Subcutaneous abdominal adipose tissue (tissue), 5 donors: ENCODE data around the gene DAGLA.

Source experiments
- H3K27ac ChIP-seq: one replicate; pipeline ENCODE4 v1.7.0; 2013; ENCODE audit warnings: low read depth, mild to moderate bottlenecking, inconsistent platforms, low read length, moderate library complexity
- H3K27me3 ChIP-seq, 5 donors: one replicate each; pipeline ENCODE4 v1.7.0; 2013; ENCODE audit warnings: low read length in 5 of 5, inconsistent platforms in 1 of 5; ENCODE audit not compliant: control insufficient read depth in 5 of 5, insufficient read depth in 4 of 5
- H3K36me3 ChIP-seq, 5 donors: one replicate each; pipeline ENCODE4 v1.7.0; 2013; ENCODE audit warnings: low read length in 5 of 5; ENCODE audit not compliant: control insufficient read depth in 5 of 5, insufficient read depth in 5 of 5
- H3K4me1 ChIP-seq, 5 donors: one replicate each; pipeline ENCODE4 v1.7.0; 2013; ENCODE audit warnings: low read length in 5 of 5, mild to moderate bottlenecking in 3 of 5, moderate library complexity in 1 of 5; ENCODE audit not compliant: control insufficient read depth in 5 of 5, insufficient read depth in 5 of 5
- H3K4me3 ChIP-seq, 5 donors: one replicate each; pipeline ENCODE4 v1.7.0; 2013; ENCODE audit warnings: low read length in 5 of 5, low read depth in 1 of 5
- H3K9ac ChIP-seq, 5 donors: one replicate each; pipeline ENCODE4 v1.7.0; 2013; ENCODE audit warnings: low read length in 5 of 5, mild to moderate bottlenecking in 4 of 5, moderate library complexity in 3 of 5
- H3K9me3 ChIP-seq, 5 donors: one replicate each; pipeline ENCODE4 v1.7.0; 2013; ENCODE audit warnings: low read length in 5 of 5; ENCODE audit not compliant: control insufficient read depth in 5 of 5
- donor health status: healthy.
- donor health status: healthy.
- donor health status: healthy.
- donor health status: healthy.
- donor health status: healthy.

The DAGLA gene

DNA sequence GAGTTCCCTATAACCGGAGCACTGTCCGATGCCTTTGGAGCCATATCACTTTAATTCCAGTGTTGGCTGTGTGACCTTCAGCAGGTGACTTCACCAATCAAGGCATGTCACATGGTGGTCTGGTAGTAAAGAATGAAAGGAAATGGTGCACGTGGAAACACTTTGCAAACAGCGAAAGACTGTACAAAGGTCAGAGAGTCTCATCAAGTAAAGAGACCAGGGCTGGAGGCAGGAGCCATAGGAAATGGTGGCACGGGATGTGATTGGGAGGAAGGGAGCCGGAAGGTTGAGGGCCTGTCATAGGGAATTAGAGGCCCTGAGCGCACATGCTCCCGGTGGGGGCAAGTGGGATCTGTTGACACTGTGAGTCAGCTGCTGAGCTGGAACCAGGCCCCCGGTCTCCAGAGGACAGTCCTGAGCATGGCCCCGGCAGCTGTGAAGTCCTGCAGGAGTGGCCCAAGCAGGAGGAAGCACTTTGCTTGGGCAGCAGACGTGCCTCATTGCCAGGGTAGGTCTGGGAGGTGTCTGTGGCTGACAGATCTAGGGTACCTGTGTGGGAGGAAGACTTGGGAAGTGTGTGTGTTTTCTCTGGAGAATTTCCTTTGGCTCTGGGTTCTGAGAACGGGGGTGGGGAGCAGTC is 2.0 kb downstream of the DAGLA start:
- Histone ChIP-seq H3K4me3 (peak overlapping the region in 3 of 5 donors; percentile 14 to 36 (median 21)), H3K4me1 (peaks cover 19 to 61% (median 47%) of the 10 kb centered on the region in 5 donors)

DNA sequence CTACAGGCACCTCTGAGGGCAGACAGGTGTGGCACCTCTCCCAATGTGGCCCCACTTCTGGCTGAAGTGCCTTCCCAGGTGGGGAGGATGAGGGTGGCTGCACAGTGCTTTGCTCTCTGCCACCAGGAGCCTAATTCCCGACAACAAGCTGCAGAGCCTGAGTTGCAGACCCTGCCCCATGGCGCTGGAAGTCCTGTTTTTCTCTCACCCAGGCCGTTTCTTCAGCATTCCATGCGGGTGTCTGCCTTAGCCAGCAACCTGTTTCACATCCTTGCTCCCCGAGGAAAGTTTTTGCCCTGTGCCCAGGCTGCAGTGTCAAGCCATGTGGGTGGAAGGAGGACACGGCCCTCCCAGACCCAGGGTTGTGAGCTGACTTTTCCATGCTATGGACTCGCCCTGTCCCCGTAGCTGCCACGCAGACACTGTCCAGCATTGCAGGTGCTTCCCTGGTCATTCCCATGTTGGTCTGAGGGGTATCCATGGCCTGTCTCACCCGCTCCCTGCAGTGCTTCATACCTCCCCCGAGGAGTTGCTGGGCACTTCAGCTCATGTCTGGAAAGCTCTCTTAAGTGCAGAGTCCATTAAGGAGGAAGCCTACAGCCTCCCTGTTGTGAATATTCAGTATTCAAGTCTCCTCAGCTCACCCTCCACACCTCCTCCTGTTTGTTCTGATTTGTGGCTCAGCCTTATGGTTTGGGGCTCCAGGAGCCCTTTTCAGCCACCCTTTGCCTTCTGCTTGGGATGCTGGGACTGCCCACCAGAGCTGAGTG is 2.9 kb downstream of the DAGLA start:
- no peak overlapping the region for H3K27ac ChIP-seq
- peak overlapping the region in 4 of 5 donors; percentile 11 to 21 (median 14) for H3K4me3 ChIP-seq

More for the DNA sequence above, 2.0 kb downstream of the DAGLA start:
- Histone ChIP-seq H3K9ac (peak overlapping the region in 1 of 5 donors; percentile 8), H3K9me3 (no peaks in the 10 kb centered on the region), H3K27ac (peak overlapping the region; percentile 4), H3K27me3 (peaks cover 2 to 29% (median 5%) of the 10 kb centered on the region in 5 donors), H3K36me3 (no peaks in the 10 kb centered on the region)

DNA sequence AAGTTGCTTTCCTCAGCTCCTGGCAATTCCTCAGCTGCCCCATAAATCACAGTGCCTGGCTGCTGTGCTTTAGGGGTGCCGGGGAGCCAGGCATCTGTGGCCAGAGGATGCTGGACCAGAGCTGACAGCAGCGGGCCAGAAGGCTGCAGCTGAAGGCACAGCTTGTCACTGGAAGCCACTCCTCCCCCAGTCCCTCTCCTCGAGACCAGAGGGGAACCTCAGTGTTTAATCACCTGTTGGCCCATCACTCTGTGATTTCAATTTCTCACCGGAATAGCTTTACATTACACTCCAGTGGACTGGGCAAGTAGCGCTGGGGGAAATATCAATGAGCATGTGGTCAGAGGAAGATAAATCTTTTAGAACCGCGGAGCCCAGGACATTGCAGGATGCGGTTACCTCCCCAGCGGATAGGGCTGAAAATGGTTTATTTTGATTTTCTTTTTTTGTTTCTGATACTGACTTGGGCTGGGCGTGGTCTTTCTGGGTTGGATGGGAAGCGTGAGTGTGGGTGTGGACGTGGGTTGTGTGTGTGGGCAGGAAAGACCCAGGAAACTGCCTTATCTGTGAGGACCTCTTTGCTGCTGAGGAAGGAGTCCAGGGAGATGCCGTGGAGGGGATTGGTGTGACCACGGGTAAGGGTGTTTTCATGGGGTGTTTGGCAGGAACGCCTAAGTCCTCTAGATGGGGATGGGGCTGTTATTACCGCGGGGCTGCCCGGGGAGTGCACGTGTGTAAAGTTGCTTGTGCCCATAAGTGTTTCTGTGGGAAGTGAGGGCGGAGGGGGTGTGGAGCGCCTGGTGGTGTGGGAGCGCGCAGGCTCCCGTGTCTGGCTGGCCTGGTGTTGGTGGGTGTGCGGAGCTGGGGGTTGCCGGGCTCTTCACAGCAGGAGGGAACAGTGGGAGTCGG is 4.0 kb downstream of the DAGLA start:
- Histone ChIP-seq H3K9me3 (no peaks in the 10 kb centered on the region), H3K4me3 (peak overlapping the region in 4 of 5 donors; percentile 0 to 26 (median 12)), H3K27me3 (peaks cover 2 to 27% (median 5%) of the 10 kb centered on the region in 5 donors), H3K9ac (no peak overlapping the region), H3K36me3 (no peaks in the 10 kb centered on the region), H3K27ac (no peak overlapping the region), H3K4me1 (peaks cover 23 to 78% (median 64%) of the 10 kb centered on the region in 5 donors)

More for the DNA sequence above, 2.9 kb downstream of the DAGLA start:
- peaks cover 2 to 27% (median 5%) of the 10 kb centered on the region in 5 donors for H3K27me3 ChIP-seq
- H3K9ac ChIP-seq = no peak overlapping the region
- H3K36me3 ChIP-seq = no peaks in the 10 kb centered on the region
- H3K4me1 ChIP-seq = peaks cover 19 to 67% (median 53%) of the 10 kb centered on the region in 5 donors
- no peaks in the 10 kb centered on the region for H3K9me3 ChIP-seq

DNA sequence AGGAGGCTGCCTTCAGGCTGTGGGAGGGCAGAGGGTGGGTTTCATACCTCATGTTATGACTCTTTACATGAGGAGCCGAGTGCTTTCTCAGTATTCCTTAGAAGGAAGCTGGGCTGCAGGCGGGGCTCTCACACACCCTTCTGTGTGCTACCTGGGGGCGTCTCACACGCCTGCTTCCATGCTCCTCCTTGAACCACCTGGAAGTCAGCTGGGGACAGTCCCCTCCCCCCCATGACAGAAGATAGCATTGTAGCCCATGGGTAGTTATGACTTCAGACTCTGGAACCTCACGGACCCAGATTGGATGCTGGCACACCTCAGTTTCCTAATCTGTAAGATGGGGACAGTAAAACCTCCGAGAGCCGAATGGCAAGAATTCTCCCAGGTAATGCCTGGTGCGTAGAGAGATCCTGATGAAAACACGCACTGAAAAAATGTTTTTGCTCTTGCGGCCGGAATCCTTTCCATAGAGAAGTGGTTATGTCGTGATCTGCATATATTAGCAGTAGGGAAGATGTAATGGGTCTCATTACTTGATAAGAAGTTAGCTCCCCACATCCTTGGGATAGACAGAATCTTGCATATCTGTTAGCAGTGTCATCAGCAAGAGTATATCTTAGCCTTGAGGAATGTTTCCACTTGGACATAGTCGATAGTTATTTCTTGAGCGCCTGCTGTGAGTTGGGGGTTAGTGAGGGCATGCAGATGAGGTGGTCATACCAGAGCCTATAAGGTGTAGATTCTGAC is 4.9 kb downstream of the DAGLA start:
- Histone ChIP-seq H3K27ac (no peak overlapping the region), H3K27me3 (peaks cover 2 to 27% (median 5%) of the 10 kb centered on the region in 5 donors), H3K36me3 (no peaks in the 10 kb centered on the region), H3K4me1 (peaks cover 23 to 77% (median 67%) of the 10 kb centered on the region in 5 donors), H3K9me3 (no peaks in the 10 kb centered on the region), H3K4me3 (no peak overlapping the region), H3K9ac (no peak overlapping the region)

- H3K4me1 ChIP-seq = peaks cover 23 to 79% (median 71%) of the 10 kb centered on the region in 5 donors
- no peak overlapping the region for H3K27ac ChIP-seq
- H3K9ac ChIP-seq = no peak overlapping the region
- no peaks in the 10 kb centered on the region for H3K9me3 ChIP-seq
- peaks cover 2 to 27% (median 5%) of the 10 kb centered on the region in 5 donors for H3K27me3 ChIP-seq
- no peaks in the 10 kb centered on the region for H3K36me3 ChIP-seq
- H3K4me3 ChIP-seq = no peak overlapping the region
These were observed 5.4 kb downstream of the DAGLA start for GRCh38 chr11:61685617-61685967.

- H3K4me3 ChIP-seq = no peak overlapping the region
- H3K4me1 ChIP-seq = peaks cover 22 to 79% (median 69%) of the 10 kb centered on the region in 5 donors
- no peaks in the 10 kb centered on the region for H3K36me3 ChIP-seq
- H3K9ac ChIP-seq = no peak overlapping the region
- peaks cover 2 to 24% (median 5%) of the 10 kb centered on the region in 5 donors for H3K27me3 ChIP-seq
- no peak overlapping the region for H3K27ac ChIP-seq
- no peaks in the 10 kb centered on the region for H3K9me3 ChIP-seq
These were observed 5.9 kb downstream of the DAGLA start for GRCh38 chr11:61686066-61686465.

DNA sequence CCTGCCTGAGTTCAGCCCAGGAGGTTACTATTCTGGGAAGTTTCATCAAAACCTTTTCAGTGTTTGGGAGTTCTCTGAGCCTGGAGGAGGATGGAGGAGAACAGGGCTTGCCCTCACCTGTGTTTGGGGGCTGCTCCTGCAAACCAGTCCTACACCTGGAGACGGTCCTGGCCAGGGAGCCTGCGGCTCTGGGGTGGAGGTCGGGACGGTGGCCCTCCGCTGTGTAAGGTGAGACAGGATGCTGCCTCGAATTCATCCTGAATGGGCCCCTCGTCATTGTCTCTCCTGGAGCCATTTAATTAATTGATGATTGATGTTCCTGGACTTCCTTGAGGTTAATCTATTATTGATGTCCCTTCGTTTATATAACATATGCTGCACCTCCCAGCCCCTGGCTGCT is 6.3 kb downstream of the DAGLA start:
- H3K9ac ChIP-seq = peak overlapping the region in 1 of 5 donors; percentile 11
- no peak overlapping the region for H3K27ac ChIP-seq
- no peaks in the 10 kb centered on the region for H3K9me3 ChIP-seq
- H3K36me3 ChIP-seq = no peaks in the 10 kb centered on the region
- peaks cover 21 to 79% (median 69%) of the 10 kb centered on the region in 5 donors for H3K4me1 ChIP-seq
- H3K4me3 ChIP-seq = no peak overlapping the region
- H3K27me3 ChIP-seq = peaks cover 2 to 24% (median 5%) of the 10 kb centered on the region in 5 donors

- H3K27me3 ChIP-seq = peaks cover 2 to 20% (median 5%) of the 10 kb centered on the region in 5 donors
- H3K27ac ChIP-seq = no peak overlapping the region
- H3K9ac ChIP-seq = no peak overlapping the region
- H3K4me1 ChIP-seq = peaks cover 20 to 71% (median 61%) of the 10 kb centered on the region in 5 donors
- no peaks in the 10 kb centered on the region for H3K9me3 ChIP-seq
- H3K36me3 ChIP-seq = no peaks in the 10 kb centered on the region
- H3K4me3 ChIP-seq = no peak overlapping the region
These were observed 7.2 kb downstream of the DAGLA start for GRCh38 chr11:61687420-61687819.
